ENCODE results near the gene EXT2.

The EXT2 gene

GRCh38 chr11:44186321-44186930 lies 90.9 kb downstream of the EXT2 start:
- DNase-seq (ENCODE audit: low read depth) = no peak
- in situ Hi-C loops (cut with HindIII; ENCODE audit: low sequenced_read_pairs) = no loop called here
- H3K4me3 ChIP-seq (ENCODE audit: low read depth, low read length) = no peak overlapping the region
- no peak for TF ChIP-seq CTCF (IDR thresholded peaks at IDR 0.05; ENCODE audit: low read depth, low read length, missing control alignments)

GRCh38 chr11:44188643-44189042 lies 93.2 kb downstream of the EXT2 start:
- no peak for DNase-seq (ENCODE audit: low read depth)
- no peak for TF ChIP-seq CTCF (IDR thresholded peaks at IDR 0.05; ENCODE audit: low read depth, low read length, missing control alignments)
- in situ Hi-C loops (cut with HindIII; ENCODE audit: low sequenced_read_pairs) = no loop called here
- H3K4me3 ChIP-seq (ENCODE audit: low read depth, low read length) = no peak overlapping the region

- H3K4me3 ChIP-seq (ENCODE audit: low read depth, low read length) = no peak overlapping the region
- no peak for DNase-seq (ENCODE audit: low read depth)
- in situ Hi-C loops (cut with HindIII; ENCODE audit: low sequenced_read_pairs) = loop anchor here (5.0 kb wide), 1 partner anchor 77 kb away; no protein-coding TSS in a partner anchor
- no peak for TF ChIP-seq CTCF (IDR thresholded peaks at IDR 0.05; ENCODE audit: low read depth, low read length, missing control alignments)
Measured at GRCh38 chr11:44189986-44190882, 94.8 kb downstream of the EXT2 start.

- TF ChIP-seq CTCF (IDR thresholded peaks at IDR 0.05; ENCODE audit: low read depth, low read length, missing control alignments) = no peak
- no peak for DNase-seq (ENCODE audit: low read depth)
- no peak overlapping the region for H3K4me3 ChIP-seq (ENCODE audit: low read depth, low read length)
- in situ Hi-C loops (cut with HindIII; ENCODE audit: low sequenced_read_pairs) = loop anchor here (5.0 kb wide), 1 partner anchor 76 kb away; no protein-coding TSS in a partner anchor
Measured at GRCh38 chr11:44190883-44191230, 95.4 kb downstream of the EXT2 start.

GRCh38 chr11:44191322-44192016 lies 96.0 kb downstream of the EXT2 start:
- no peak for DNase-seq (ENCODE audit: low read depth)
- TF ChIP-seq CTCF (IDR thresholded peaks at IDR 0.05; ENCODE audit: low read depth, low read length, missing control alignments) = no peak
- in situ Hi-C loops (cut with HindIII; ENCODE audit: low sequenced_read_pairs) = loop anchor here (5.0 kb wide), 1 partner anchor 76 kb away; no protein-coding TSS in a partner anchor
- no peak overlapping the region for H3K4me3 ChIP-seq (ENCODE audit: low read depth, low read length)

GRCh38 chr11:44192017-44192385 lies 96.5 kb downstream of the EXT2 start:
- no peak for DNase-seq (ENCODE audit: low read depth)
- TF ChIP-seq CTCF (IDR thresholded peaks at IDR 0.05; ENCODE audit: low read depth, low read length, missing control alignments) = no peak
- in situ Hi-C loops (cut with HindIII; ENCODE audit: low sequenced_read_pairs) = loop anchor here (5.0 kb wide), 1 partner anchor 75 kb away; no protein-coding TSS in a partner anchor
- H3K4me3 ChIP-seq (ENCODE audit: low read depth, low read length) = no peak overlapping the region

Data from astrocyte of the cerebellum (primary cell).